ENCODE data around the gene KRT74.

- no peak for TF ChIP-seq EZH2phosphoT487 (IDR thresholded peaks at IDR 0.05; ENCODE audit: borderline replicate concordance, low read depth, low read length)
- TF ChIP-seq, protein P1, sequence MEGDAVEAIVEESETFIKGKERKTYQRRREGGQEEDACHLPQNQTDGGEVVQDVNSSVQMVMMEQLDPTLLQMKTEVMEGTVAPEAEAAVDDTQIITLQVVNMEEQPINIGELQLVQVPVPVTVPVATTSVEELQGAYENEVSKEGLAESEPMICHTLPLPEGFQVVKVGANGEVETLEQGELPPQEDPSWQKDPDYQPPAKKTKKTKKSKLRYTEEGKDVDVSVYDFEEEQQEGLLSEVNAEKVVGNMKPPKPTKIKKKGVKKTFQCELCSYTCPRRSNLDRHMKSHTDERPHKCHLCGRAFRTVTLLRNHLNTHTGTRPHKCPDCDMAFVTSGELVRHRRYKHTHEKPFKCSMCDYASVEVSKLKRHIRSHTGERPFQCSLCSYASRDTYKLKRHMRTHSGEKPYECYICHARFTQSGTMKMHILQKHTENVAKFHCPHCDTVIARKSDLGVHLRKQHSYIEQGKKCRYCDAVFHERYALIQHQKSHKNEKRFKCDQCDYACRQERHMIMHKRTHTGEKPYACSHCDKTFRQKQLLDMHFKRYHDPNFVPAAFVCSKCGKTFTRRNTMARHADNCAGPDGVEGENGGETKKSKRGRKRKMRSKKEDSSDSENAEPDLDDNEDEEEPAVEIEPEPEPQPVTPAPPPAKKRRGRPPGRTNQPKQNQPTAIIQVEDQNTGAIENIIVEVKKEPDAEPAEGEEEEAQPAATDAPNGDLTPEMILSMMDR (conservative IDR thresholded peaks at IDR 0.05; ENCODE audit: low read length): no peak
Measured at GRCh38 chr12:52615912-52616311, 42.3 kb upstream of the KRT74 start.
